GM18519 (cell line): ENCODE data around the gene SSX4B.
"Not testable (repeated sequence)": the region's sequence is repeated elsewhere in the genome, so short reads cannot be mapped to it uniquely, and the experiment has no call there.

Experiments
- ATAC-seq: cut with Tn5 transposase; IDR thresholded peaks from one replicate; pipeline ENCODE4 v1.9.1; 2021; ENCODE audit warnings: mild to moderate bottlenecking, moderate library complexity; ENCODE audit not compliant: unreplicated experiment, low FRiP score

SSX4B gene

DNA sequence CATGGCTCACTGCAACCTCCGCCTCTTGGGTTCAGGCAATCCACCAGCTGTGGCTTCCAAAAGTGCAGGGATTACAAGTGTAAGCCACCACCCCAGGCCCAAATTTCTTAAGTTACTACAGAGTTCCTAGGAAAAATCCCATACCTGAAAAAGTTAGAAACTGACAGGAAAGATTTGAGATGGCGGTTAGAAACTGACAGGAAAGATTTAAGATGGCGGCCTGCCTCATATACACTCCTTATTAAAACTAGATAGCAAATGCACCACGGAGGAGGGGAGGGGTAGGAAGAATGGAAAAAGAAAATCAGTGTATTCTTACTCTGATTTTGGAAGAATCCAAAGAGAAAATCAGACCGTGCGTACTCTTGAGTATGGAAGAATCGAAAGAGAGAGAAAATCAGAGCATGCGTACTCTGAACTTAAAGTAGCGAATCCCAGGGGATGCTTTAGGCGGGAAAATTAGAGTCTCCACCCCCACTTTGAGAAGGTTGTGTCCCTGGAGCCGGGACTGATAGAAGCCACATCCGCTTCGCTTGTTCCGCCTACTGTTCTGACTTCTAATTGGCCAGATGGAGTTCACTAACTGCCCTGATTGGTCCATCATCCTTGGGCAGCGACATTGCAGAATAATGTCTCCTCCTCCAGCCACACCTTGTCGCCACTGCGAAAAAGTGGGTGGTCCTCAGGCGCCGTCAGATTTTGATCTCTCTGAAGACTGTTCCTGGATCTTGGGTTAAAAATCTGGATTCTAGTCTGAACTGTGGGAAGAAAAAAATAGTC, 55.3 kb downstream of the SSX4B start, which contains the start of gene SSX3:
Gene SSX3 (minus strand): TSS at position 389 of the 780 bp plus-strand sequence. CDS start 1,454 bp downstream, outside the sequence.
- not testable (repeated sequence) for ATAC-seq
